ENCODE data around the gene GALNT2.

Gene GALNT2

DNA sequence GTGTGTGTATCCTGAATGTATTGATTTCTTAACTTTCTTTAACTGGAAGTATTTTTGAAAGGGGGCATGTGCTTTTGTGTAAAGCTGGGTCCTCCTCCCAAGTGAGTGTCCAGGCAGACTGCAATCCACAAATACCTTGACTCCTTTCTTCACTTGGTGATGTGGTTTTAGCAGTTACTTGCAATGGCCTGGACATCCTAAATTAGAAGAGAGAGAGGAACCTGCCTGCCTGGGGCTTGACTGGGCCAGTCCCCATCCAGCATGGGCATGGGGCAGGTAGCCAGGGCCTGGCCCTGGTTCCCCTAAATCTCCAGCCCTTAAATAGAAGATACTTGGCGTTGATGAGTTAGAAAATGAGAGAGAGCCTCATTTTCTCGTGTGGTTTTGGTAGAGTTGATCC is 199.4 kb downstream of the GALNT2 start:
- no peak overlapping the region for H3K4me3 ChIP-seq (ENCODE audit: low read depth, low read length)
- TF ChIP-seq, protein P1, sequence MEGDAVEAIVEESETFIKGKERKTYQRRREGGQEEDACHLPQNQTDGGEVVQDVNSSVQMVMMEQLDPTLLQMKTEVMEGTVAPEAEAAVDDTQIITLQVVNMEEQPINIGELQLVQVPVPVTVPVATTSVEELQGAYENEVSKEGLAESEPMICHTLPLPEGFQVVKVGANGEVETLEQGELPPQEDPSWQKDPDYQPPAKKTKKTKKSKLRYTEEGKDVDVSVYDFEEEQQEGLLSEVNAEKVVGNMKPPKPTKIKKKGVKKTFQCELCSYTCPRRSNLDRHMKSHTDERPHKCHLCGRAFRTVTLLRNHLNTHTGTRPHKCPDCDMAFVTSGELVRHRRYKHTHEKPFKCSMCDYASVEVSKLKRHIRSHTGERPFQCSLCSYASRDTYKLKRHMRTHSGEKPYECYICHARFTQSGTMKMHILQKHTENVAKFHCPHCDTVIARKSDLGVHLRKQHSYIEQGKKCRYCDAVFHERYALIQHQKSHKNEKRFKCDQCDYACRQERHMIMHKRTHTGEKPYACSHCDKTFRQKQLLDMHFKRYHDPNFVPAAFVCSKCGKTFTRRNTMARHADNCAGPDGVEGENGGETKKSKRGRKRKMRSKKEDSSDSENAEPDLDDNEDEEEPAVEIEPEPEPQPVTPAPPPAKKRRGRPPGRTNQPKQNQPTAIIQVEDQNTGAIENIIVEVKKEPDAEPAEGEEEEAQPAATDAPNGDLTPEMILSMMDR (IDR thresholded peaks at IDR 0.05; ENCODE audit: borderline replicate concordance, insufficient read depth, low read depth, low read length), result no peak

DNA sequence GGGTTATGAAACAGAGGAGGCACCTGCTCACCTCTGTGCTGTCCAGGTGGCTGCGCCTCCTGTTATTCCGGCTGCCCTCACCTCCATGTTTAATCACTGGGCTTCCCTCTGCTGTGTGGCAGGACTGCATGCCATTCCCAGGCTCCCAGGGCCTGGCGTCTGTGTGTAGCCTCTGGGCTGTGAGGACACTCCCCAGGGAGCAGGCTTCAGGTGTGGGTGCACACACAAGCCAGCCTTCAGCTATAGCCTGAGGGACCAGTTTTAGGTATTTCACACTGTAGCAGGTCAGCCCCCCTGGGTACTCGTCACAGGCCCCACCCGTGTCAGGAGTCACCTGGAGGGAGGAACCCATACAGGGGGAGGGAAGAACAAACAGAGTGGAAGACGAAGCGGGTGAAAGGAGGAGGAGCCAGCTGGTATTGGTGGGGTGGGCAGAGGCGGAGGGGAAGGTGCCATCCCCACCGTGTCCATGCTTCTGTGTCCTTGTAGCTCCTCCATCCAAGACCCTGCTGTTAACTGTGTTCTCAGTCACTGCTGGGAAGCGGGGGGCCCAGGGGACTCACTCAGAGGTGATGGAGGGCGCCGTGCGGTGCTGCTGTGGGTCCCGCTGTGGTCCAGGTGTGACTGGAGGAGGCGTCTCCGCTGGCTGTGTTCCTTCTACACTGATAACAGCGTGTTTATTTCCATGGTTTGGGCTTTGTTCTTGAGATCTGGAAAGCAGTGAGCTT is 200.5 kb downstream of the GALNT2 start:
- no peak overlapping the region for H3K4me3 ChIP-seq (ENCODE audit: low read depth, low read length)
- TF ChIP-seq, protein P1 (IDR thresholded peaks at IDR 0.05; ENCODE audit: borderline replicate concordance, insufficient read depth, low read depth, low read length), result no peak

DNA sequence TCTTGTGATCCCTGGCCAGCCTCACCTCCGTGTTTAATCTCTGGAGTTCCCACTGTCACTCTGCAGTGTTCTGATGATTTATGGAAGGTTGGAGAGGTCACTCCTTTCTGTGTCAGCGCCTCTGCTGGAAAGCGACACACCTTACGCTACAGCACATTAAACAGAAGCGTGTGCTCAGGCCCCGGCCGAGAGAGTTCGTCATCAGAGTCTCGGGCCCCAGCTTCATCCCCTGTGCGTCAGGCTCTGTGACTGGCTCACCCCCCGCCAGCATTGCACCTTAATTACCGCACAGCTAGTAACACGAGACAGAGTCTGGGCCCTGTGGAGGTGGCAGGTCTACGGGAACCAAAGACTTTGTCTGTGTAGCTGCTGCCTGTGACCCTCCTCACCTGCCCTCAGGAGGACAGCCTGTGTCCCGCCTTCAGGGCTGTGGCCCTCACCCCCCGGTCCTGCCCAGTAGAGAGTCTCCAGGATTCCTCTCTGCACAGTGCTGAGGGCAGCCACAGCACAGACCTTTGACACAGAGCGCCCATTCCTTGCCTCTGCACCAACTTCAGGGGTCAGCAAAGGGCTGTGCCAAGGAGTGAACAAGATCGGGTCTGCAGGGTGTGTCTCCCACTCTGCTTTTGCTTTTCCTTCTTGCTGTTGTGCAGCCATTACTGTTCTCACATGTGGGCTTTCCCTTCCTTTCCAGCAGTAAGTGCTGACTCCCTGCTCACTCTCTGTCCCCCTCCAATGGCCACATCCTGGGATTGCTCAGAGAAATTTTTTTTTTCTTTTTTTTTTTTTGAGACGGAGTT is 201.5 kb downstream of the GALNT2 start:
- TF ChIP-seq, protein P1 (IDR thresholded peaks at IDR 0.05; ENCODE audit: borderline replicate concordance, insufficient read depth, low read depth, low read length), result 0 out of 2 replicates have a peak, but pooled peaks have one; percentile 20
- H3K4me3 ChIP-seq (ENCODE audit: low read depth, low read length), result no peak overlapping the region

DNA sequence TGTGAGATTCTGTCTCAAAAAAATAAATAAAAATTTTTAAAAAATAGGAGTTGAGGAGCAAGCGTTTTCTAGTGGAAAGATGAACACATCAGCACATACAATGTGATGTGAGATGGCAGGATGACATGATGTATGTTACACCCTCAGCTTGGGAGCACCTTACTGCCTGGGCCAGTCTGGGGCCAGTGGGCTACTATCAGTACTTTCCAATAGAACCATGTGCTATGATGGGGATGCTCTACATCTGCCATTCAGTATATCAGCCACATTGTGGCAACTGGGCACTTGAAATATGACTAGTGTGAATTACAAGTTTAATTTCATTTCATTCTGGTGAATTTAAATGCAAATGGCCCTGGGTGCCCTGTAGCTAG is 203.1 kb downstream of the GALNT2 start:
- H3K4me3 ChIP-seq (ENCODE audit: low read depth, low read length), result no peak overlapping the region
- TF ChIP-seq, protein P1 (IDR thresholded peaks at IDR 0.05; ENCODE audit: borderline replicate concordance, insufficient read depth, low read depth, low read length), result no peak

DNA sequence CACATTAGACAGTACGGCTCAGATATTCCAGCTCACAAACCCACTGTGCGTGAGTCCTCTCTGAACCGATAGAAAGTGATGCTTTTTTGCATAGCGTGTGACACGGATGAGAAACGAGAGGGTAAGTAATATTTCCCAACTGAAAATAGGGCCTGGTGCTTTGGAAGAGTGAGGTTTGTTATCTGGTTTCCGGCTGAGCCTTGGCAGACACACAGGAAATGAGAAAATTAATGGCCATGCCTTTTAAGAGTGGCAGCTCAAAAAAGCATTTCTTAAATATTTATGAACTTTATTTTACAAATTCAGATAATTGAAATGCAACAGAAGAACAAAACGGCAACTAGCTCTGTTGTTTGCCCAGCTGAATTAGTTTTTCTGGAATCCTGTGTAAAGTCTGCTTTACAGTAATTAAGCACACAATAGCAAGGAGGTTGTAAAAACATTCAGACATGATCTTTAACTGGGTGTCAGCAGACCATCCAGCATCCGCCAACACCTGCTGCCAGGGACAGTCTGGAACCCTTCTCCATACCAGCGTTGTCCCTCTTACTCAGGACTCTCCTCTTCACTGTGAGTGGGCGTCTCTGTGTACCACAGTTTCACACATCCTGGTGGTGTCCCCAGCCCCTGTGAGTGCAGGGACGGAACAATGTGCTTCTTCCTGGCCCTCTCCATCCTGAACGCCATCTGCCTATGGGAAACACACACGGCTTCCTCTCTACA is 203.7 kb downstream of the GALNT2 start:
- TF ChIP-seq, protein P1 (IDR thresholded peaks at IDR 0.05; ENCODE audit: borderline replicate concordance, insufficient read depth, low read depth, low read length), result no peak
- H3K4me3 ChIP-seq (ENCODE audit: low read depth, low read length), result no peak overlapping the region

DNA sequence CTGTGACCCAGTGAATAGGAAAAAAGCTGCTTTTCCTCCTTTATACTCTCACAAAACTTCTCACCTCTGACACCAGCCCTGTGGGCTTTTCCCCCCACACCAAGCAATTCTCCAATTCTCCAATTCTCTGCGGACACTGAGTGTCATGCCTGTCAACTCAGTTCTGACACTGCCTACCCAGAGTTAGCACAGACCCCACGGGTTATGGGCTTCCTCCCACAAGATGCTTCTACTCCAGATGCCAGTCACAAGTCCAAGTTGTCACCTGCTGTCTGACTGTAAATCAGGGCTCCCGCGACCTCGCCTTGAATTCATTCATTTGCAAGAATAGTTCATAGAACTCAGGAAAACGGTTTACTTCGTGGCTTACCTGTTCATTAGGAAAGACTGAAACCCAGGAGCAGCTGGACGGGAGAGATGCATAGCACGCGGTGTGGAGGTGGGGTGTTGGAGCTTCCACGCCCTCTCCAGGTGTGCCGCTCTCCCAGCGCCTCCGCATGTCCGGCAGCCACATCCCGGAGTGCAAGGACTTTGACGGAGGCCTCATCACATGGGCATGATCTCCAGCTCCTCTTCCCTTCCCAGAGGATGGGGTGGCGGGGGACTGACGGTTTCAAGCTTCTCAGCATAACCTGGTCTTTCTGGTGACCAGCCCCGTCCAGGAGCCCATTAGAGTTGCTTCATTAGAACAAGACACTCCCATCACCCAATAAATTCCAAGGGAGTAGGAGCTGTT is 204.4 kb downstream of the GALNT2 start:
- no peak overlapping the region for H3K4me3 ChIP-seq (ENCODE audit: low read depth, low read length)
- TF ChIP-seq, protein P1 (IDR thresholded peaks at IDR 0.05; ENCODE audit: borderline replicate concordance, insufficient read depth, low read depth, low read length), result no peak

Data from GM12875 (cell line).